Heart left ventricle (tissue), 16 donors: ENCODE data around the gene UQCR11. TPM values are rescaled to one million over a fixed set of nuclear protein-coding genes. Genes with fewer than 3 reads are reported as not detected.

Experiments used
- ATAC-seq, 4 donors: fragments of 200-7000 bp; cut with Tn5 transposase; one replicate each; pipeline ENCODE4 v1.9.1; 2020 to 2022; ENCODE audit warnings: moderate library complexity in 4 of 4, mild to moderate bottlenecking in 3 of 4, moderate number of reproducible peaks in 1 of 4
- DNase-seq, 5 donors: peaks; one replicate each; pipeline ENCODE4 v3.0.0-alpha.2; 2020
- H3K27ac ChIP-seq, 12 donors: fragments of 200-600 bp; sonication (generic) in 4 of 12; one replicate each; pipeline versions ENCODE4 v1.5.0 to v1.8.0; 2016 to 2022; ENCODE audit warnings: mild to moderate bottlenecking in 2 of 12
- H3K27me3 ChIP-seq, 9 donors: fragments of 200-600 bp; sonication (generic) in 2 of 9; one replicate each; pipeline versions ENCODE4 v1.5.1 to v1.8.0; 2016 to 2022; ENCODE audit warnings: mild to moderate bottlenecking in 3 of 9
- H3K36me3 ChIP-seq, 9 donors: fragments of 200-600 bp; sonication (generic) in 2 of 9; one replicate each; pipeline versions ENCODE4 v1.5.0 to v1.8.0; 2018 to 2022; ENCODE audit warnings: mild to moderate bottlenecking in 2 of 9
- H3K4me1 ChIP-seq, 12 donors: fragments of 200-600 bp; sonication (generic) in 4 of 12; one replicate each; pipeline versions ENCODE4 v1.5.0 to v1.8.0; 2016 to 2022; ENCODE audit warnings: mild to moderate bottlenecking in 3 of 12
- H3K4me3 ChIP-seq, 12 donors: fragments of 200-600 bp; sonication (generic) in 4 of 12; one replicate each; pipeline versions ENCODE4 v1.5.0 to v1.8.0; 2017 to 2022; ENCODE audit warnings: mild to moderate bottlenecking in 9 of 12, moderate library complexity in 4 of 12
- H3K9me3 ChIP-seq, 12 donors: fragments of 200-600 bp; sonication (generic) in 4 of 12; one replicate each; pipeline versions ENCODE4 v1.5.0 to v1.8.0; 2016 to 2022; ENCODE audit warnings: mild to moderate bottlenecking in 1 of 12
- POLR2A ChIP-seq, 2 donors: fragments of 450-650 bp; IDR thresholded peaks; one replicate each; pipeline ENCODE4 v1.6.1; 2017; ENCODE audit warnings: antibody characterized with exemption in 2 of 2, mild to moderate bottlenecking in 2 of 2, moderate library complexity in 2 of 2
- WGBS, 4 donors: extraction: QIAGEN DNeasy Blood & Tissue Kit in 2 of 4; methylation state at CpG; one replicate each; pipeline versions ENCODE4 v1.1.5 to v1.1.7; 2013 to 2018; 5-methylcytosine and 5-hydroxymethylcytosine counted together
- intact Hi-C, 10 donors: fragments of 100-400 bp; cut with DNase I; formaldehyde crosslinking; loops; one replicate each; pipeline versions ENCODE4 v1.11.1 to v1.14.2; 2022
- polyA plus RNA-seq, 2 donors: library from polyadenylated mRNA; stranded (reverse); fragments of 200-250 nt; gene quantifications; one replicate each; pipeline ENCODE4 v1.2.3, GENCODE V29; 2013
- total RNA-seq, 9 donors: library from RNA; depleted of rRNA in 2 of 9; stranded (reverse); fragments of >200 nt in 2 of 9; fragmentation: NEBNext Ultra II Directional in 3 of 9; extraction: Animal tissue kit (Norgen Biotek cat#: 25700) in 3 of 9; gene quantifications; one replicate each; pipeline versions ENCODE4 v1.1.0 to v1.2.4, GENCODE V29; 2016 to 2023
- TF ChIP-seq, protein P1 (sequence below), 12 donors: fragments of 200-600 bp; sonication (generic) in 4 of 12; IDR thresholded peaks; one replicate each; pipeline versions ENCODE4 v1.5.0 to v1.8.0; 2018 to 2022; ENCODE audit warnings: antibody characterized with exemption in 12 of 12, mild to moderate bottlenecking in 5 of 12
- donor health status: ischemic (EF 13 %, LVEDD 7.1; RV severe dilation, severe dysfunction).
- donor health status: healthy with polysubstance abuse.
- donor health status: DM: no; HTN: yes; CAD: no.
- donor health status: DM: no; HTN: no; CAD: no.
- donor health status: ischemic (EF 25% LVEDD 6.9; RV normal size, moderate dysfunction).
- donor health status: ischemic (EF 25% LVEDD 5.7; RV mildly dilated, moderate dysfunction).
- donor health status: healthy.
- donor health status: DM: yes; HTN: yes; CAD: no.
- donor health status: ischemic (EF 35%, LVEDD 5.7; RV mildly dilated, moderate dysfunction).
- donor health status: nonischemic (EF 11% LVEDD 7.7; RV severe dilation, severe dysfunction).
- donor health status: DM: yes; HTN: yes; CAD: no.
- donor health status: PGD.
- donor health status: ischemic (EF 29% LVEDD 5.4; RV normal size, mild dysfunction).
- donor health status: nonischemic (EF 23%, LVEDD 6.1; RV moderate dilation, normal function).

Gene UQCR11
- total and polyA plus RNA-seq, 11 donors = 170 to 982 (median 671) TPM

DNA sequence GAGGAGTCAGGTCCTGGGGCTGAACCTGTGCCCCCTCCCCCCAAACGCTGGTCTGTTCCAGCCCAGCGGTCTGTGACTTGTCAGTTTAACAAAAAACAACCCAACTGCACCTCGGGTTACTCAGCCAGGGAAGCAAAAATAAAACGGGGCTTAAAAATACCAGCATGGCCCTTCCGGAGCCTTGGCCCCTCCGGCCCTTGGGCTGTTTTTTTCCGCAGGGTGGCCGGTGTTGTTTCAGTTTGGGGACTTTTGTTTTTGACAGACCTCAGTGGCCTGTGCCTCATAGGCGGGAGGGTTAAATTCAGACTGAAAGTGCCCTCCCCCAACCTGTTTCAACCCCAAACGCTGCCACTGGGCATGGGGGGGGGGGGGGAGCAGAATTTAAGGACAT, 43.2 kb upstream of the UQCR11 start:
- peaks cover 0 to 43% (median 11%) of the 10 kb centered on the region in 9 donors for H3K36me3 ChIP-seq

DNA sequence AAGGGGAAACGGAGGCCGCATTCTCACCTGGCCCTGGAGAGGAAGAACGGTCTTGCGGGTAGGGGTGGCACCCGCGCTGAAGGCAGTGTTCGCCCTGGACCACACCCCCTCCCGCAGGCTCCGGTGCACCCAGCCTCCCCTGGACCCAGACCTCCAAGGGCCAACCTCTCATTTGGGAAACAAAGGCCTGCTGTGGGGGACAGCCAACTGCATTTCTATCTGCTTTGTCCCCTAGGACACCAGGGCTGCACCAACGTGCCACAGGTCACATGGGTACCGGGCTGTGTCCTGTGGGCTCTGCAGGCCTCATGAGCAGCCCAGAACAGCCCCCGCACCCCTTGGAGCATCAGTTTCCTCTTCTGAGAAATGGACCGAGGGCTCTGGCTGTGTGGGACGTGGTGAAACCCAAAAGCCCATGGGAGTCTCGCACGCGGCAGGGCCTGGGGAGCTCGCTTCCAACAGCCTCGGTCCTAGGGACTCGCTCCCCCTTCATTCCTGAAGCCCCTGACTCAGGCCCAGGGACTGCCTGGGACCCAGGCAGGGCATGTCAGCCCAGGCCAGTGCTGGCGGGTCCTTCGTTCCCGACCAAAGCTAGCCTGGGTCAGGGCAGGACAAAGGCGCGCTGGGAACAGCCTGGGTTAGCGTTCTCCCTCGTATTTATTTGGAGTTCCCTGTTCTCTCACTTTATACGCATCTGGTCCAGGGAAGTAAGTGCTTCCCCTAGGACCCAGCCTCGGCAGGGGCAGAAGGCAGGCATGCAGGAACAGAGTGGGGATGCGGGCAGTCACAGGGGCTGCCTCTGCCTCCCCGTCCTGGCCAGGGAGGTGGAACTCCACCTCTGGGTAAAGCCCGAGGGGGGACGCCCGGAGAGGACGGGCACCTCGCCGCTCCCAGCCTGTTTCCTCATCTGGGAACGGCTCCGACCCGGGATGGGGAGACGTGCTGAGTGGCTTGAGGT, 42.5 kb upstream of the UQCR11 start:
- no peak for TF ChIP-seq POLR2A (IDR thresholded peaks at IDR 0.05)
- TF ChIP-seq, protein P1, sequence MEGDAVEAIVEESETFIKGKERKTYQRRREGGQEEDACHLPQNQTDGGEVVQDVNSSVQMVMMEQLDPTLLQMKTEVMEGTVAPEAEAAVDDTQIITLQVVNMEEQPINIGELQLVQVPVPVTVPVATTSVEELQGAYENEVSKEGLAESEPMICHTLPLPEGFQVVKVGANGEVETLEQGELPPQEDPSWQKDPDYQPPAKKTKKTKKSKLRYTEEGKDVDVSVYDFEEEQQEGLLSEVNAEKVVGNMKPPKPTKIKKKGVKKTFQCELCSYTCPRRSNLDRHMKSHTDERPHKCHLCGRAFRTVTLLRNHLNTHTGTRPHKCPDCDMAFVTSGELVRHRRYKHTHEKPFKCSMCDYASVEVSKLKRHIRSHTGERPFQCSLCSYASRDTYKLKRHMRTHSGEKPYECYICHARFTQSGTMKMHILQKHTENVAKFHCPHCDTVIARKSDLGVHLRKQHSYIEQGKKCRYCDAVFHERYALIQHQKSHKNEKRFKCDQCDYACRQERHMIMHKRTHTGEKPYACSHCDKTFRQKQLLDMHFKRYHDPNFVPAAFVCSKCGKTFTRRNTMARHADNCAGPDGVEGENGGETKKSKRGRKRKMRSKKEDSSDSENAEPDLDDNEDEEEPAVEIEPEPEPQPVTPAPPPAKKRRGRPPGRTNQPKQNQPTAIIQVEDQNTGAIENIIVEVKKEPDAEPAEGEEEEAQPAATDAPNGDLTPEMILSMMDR (IDR thresholded peaks at IDR 0.05) = no peak
- H3K4me1 ChIP-seq = peaks cover 0 to 18% (median 11%) of the 10 kb centered on the region in 12 donors
- intact Hi-C loops = no loop called here
- DNase-seq (peak in 2 of 5 donors; percentile 22 to 57), ATAC-seq (no peak)
- H3K27me3 ChIP-seq = no peaks in the 10 kb centered on the region
- 92 to 94% (median 93%) methylated on average over 29 to 41 of the region's 41 CpGs for WGBS, 4 donors
- H3K4me3 ChIP-seq = no peak overlapping the region
- H3K27ac ChIP-seq = no peak overlapping the region
- H3K9me3 ChIP-seq = no peaks in the 10 kb centered on the region
- peaks cover 0 to 48% (median 11%) of the 10 kb centered on the region in 9 donors for H3K36me3 ChIP-seq

More for the DNA sequence above, 43.2 kb upstream of the UQCR11 start:
- 85 to 88% (median 86%) methylated on average over 10 of the region's 10 CpGs for WGBS, 4 donors
- no peak overlapping the region for H3K4me3 ChIP-seq
- H3K4me1 ChIP-seq = peaks cover 0 to 18% (median 12%) of the 10 kb centered on the region in 12 donors
- no peak overlapping the region for H3K27ac ChIP-seq
- intact Hi-C loops = no loop called here
- TF ChIP-seq POLR2A (IDR thresholded peaks at IDR 0.05) = no peak
- TF ChIP-seq, protein P1 (IDR thresholded peaks at IDR 0.05) = no peak
- no peaks in the 10 kb centered on the region for H3K27me3 ChIP-seq
- DNase-seq (peak in 1 of 5 donors; percentile 18), ATAC-seq (no peak)
- H3K9me3 ChIP-seq = no peaks in the 10 kb centered on the region

- Histone ChIP-seq H3K36me3 (peaks cover 0 to 48% (median 17%) of the 10 kb centered on the region in 9 donors), H3K4me1 (peaks cover 0 to 18% (median 11%) of the 10 kb centered on the region in 12 donors), H3K27me3 (no peaks in the 10 kb centered on the region), H3K27ac (no peak overlapping the region), H3K9me3 (no peaks in the 10 kb centered on the region), H3K4me3 (no peak overlapping the region)
- intact Hi-C loops = no loop called here
- TF ChIP-seq POLR2A (IDR thresholded peaks at IDR 0.05) = no peak
- TF ChIP-seq, protein P1 (IDR thresholded peaks at IDR 0.05) = no peak
- DNase-seq = peak in 3 of 5 donors; percentile 2 to 14 (median 11)
- ATAC-seq = no peak
- WGBS, 4 donors = 85 to 87% (median 85%) methylated on average over 25 to 29 of the region's 29 CpGs
These were observed 41.6 kb upstream of the UQCR11 start for GRCh38 chr19:1646659-1647453.
